PC-9 (cell line): Measurements from ENCODE around the gene SIGLEC11.

ENCODE experiments used
- EZH2 ChIP-seq: fragments of 200-600 bp; sonication (generic); IDR thresholded peaks from 2 replicates; pipeline ENCODE4 v1.8.0; 2017; ENCODE audit warnings: antibody characterized with exemption, low read depth
- TF ChIP-seq, protein P1 (sequence below): fragments of 200-600 bp; sonication (generic); conservative IDR thresholded peaks from 2 replicates; pipeline ENCODE4 v1.6.1; 2017; ENCODE audit warnings: mixed run types, antibody characterized with exemption, mild to moderate bottlenecking, moderate library complexity

DNA sequence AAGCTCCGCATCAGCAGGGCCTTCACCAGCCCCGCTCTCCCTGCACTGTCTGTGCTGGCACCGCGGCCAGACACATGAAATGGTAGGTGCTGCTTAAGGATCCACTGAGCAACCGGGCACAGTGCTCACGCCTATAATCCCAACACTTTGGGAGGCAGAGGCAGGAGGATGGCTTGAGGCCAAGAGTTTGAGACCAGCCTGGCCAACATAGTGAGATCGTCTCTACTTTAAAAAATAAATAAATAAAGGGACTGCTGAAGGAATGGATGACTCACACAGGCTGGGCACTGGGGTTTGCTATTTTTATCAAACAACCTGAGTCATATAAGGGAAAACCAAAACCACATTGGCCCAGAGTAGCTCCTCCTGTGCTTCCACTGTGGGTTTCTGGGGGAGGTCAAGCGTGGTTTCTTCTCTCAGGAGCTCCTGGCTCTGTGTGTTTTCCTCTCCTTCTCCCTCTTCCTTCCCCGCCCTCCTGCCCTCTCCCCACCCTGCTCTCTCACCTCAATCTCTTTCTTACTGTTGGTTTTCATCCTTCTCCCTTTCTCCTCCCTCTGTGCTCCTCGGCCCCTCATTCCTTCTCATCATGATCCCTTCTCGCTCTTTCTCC lies 42.9 kb upstream of the SIGLEC11 start:
- TF ChIP-seq, protein P1, sequence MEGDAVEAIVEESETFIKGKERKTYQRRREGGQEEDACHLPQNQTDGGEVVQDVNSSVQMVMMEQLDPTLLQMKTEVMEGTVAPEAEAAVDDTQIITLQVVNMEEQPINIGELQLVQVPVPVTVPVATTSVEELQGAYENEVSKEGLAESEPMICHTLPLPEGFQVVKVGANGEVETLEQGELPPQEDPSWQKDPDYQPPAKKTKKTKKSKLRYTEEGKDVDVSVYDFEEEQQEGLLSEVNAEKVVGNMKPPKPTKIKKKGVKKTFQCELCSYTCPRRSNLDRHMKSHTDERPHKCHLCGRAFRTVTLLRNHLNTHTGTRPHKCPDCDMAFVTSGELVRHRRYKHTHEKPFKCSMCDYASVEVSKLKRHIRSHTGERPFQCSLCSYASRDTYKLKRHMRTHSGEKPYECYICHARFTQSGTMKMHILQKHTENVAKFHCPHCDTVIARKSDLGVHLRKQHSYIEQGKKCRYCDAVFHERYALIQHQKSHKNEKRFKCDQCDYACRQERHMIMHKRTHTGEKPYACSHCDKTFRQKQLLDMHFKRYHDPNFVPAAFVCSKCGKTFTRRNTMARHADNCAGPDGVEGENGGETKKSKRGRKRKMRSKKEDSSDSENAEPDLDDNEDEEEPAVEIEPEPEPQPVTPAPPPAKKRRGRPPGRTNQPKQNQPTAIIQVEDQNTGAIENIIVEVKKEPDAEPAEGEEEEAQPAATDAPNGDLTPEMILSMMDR, result no peak
- no peak for TF ChIP-seq EZH2
